ENCODE results near the gene CNEP1R1.

DNA sequence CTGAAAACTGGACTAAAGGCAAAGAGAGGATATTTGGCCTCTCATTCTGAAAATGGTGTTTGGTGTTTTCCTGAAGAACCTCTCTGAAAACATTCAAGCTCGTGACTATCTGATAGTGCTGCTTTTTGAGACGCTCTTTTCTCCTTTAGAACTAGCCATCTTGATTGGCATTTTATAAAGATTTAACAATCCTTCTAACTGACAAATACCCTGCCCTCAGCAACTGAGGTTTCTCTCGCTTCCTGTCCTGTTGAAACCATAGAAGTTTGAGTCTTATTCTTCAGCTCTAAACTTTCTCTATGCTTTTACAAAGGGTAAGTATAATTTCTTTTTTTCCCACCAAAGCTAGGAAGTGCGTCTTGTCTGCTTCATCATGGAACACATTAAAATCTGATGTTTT is 13.3 kb downstream of the CNEP1R1 start:
- TF ChIP-seq EZH2 (IDR thresholded peaks at IDR 0.05; ENCODE audit: insufficient read depth, poor library complexity, severe bottlenecking) = no peak
- no peak for TF ChIP-seq EZH2phosphoT487 (IDR thresholded peaks at IDR 0.05; ENCODE audit: insufficient read depth, low read depth)

All from GM23248 (cell line).